Measurements from ENCODE around the gene NEDD8.

DNA sequence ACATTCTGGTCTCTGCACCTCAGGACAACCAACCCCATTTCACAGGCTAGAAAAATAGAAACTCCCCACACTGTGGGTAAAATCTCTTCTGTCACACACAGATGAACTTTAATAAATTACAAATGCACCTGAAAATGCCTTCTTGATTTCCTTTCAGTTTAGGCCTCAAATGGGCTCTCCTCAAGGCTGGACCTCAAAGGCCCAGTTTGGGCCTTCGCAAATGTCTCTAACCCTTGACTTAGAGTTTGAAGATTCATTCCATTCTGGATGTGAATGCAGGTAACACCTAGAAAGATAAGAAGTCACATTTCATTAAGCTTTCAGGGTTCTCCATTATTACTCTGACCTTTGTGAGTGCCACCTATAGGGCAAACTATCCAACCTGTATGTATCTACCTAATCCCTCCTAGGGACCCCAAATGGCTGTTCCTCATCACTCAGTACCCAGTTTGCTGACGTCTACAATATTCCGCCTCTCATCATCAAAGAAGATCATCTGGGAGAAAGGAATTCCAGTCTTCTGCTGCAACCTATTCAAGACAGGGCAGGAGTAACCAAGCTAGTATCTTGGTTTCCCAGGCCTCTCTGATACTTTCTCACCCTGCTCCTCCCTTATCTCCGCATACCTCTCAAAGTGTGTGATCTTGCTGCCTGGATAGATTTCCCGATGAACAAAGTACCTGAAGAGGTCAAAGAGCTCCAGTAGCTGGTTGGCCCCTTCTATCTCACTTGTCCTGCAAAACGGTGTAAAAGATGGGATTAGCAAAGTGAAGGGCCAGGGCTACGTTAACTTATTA is 18.1 kb downstream of the NEDD8 start:
- TF ChIP-seq, protein P1, sequence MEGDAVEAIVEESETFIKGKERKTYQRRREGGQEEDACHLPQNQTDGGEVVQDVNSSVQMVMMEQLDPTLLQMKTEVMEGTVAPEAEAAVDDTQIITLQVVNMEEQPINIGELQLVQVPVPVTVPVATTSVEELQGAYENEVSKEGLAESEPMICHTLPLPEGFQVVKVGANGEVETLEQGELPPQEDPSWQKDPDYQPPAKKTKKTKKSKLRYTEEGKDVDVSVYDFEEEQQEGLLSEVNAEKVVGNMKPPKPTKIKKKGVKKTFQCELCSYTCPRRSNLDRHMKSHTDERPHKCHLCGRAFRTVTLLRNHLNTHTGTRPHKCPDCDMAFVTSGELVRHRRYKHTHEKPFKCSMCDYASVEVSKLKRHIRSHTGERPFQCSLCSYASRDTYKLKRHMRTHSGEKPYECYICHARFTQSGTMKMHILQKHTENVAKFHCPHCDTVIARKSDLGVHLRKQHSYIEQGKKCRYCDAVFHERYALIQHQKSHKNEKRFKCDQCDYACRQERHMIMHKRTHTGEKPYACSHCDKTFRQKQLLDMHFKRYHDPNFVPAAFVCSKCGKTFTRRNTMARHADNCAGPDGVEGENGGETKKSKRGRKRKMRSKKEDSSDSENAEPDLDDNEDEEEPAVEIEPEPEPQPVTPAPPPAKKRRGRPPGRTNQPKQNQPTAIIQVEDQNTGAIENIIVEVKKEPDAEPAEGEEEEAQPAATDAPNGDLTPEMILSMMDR (conservative IDR thresholded peaks at IDR 0.05; ENCODE audit: low read depth, low read length): no peak
- TF ChIP-seq EZH2 (IDR thresholded peaks at IDR 0.05; ENCODE audit: low read length, unreplicated experiment): no peak
